Adrenal gland (tissue), 12 donors: ENCODE data around the gene ZNF32. TPM values are rescaled to one million over a fixed set of nuclear protein-coding genes. Genes with fewer than 3 reads are reported as not detected.

Source experiments
- DNase-seq, 7 donors: peaks; one replicate each; pipeline ENCODE4 v3.0.0-alpha.2; 2019 to 2020
- H3K27ac ChIP-seq, 5 donors: fragments of 200-600 bp; sonication (generic) in 4 of 5; 1 replicate in 3 of 5; 2 replicates in 2 of 5; pipeline versions ENCODE4 v1.5.1 to v1.8.0; 2016 to 2020; ENCODE audit warnings: mild to moderate bottlenecking in 1 of 5
- H3K27me3 ChIP-seq: fragments of 200-600 bp; 2 replicates; pipeline ENCODE4 v1.8.0; 2021
- H3K36me3 ChIP-seq, 2 donors: fragments of 200-600 bp; replicated peaks in 1 of 2; 1 replicate in 1 of 2; 2 replicates in 1 of 2; pipeline versions ENCODE4 v1.5.1 to v1.8.0; 2018 to 2022
- H3K4me1 ChIP-seq, 2 donors: fragments of 200-600 bp; replicated peaks in 1 of 2; 1 replicate in 1 of 2; 2 replicates in 1 of 2; pipeline versions ENCODE4 v1.5.1 to v1.8.0; 2018 to 2021
- H3K4me3 ChIP-seq, 4 donors: fragments of 200-600 bp; sonication (generic) in 3 of 4; one replicate each; pipeline ENCODE4 v1.5.1; 2016 to 2018
- H3K9me3 ChIP-seq, 3 donors: fragments of 200-600 bp; sonication (generic) in 1 of 3; replicated peaks in 1 of 3; 1 replicate in 2 of 3; 2 replicates in 1 of 3; pipeline versions ENCODE4 v1.5.1 to v1.8.0; 2016 to 2021
- CTCF ChIP-seq, 6 experiments: fragments of 450-650 bp in 4 of 6; fragments of 200-600 bp in 2 of 6; sonication (generic) in 1 of 6; IDR thresholded peaks; 1 replicate in 5 of 6; 2 replicates in 1 of 6; pipeline versions ENCODE4 v1.5.1 to v1.8.0; 2016 to 2021; ENCODE audit warnings: antibody characterized with exemption in 6 of 6, mild to moderate bottlenecking in 2 of 6, moderate library complexity in 1 of 6
- POLR2A ChIP-seq, 2 donors: fragments of 450-650 bp; IDR thresholded peaks; one replicate each; pipeline ENCODE4 v1.6.1; 2017; ENCODE audit warnings: antibody characterized with exemption in 2 of 2, mild to moderate bottlenecking in 2 of 2, moderate library complexity in 1 of 2
- WGBS, 4 donors: extraction: QIAGEN DNeasy Blood & Tissue Kit in 2 of 4; methylation state at CpG; one replicate each; pipeline versions ENCODE4 v1.1.5 to v1.1.7; 2013 to 2017; 5-methylcytosine and 5-hydroxymethylcytosine counted together
- intact Hi-C, 2 donors: fragments of 100-400 bp; cut with DNase I; formaldehyde crosslinking; loops; one replicate each; pipeline versions ENCODE4 v1.14.1 to v1.15.0; 2022 to 2023
- polyA plus RNA-seq, 3 donors: library from polyadenylated mRNA; stranded (reverse); fragments of 200-250 nt in 2 of 3; fragments of 350-450 nt in 1 of 3; fragmentation: Illumina TruSeq in 1 of 3; extraction: RNeasy Lipid Tissue Mini Kit (QIAGEN cat#74804) in 1 of 3; gene quantifications; one replicate each; pipeline ENCODE4 v1.2.3, GENCODE V29; 2013 to 2014
- total RNA-seq, 9 donors: library from RNA; depleted of rRNA in 4 of 9; stranded (reverse); fragments of >200 nt in 4 of 9; fragments of 120-200 nt in 1 of 9; fragmentation: NEBNext Ultra II Directional in 1 of 9; extraction: Animal tissue kit (Norgen Biotek cat#: 25700) in 1 of 9; gene quantifications; one replicate each; pipeline versions ENCODE4 v1.1.0 to v1.2.4, GENCODE V29; 2013 to 2023
- donor health status: healthy with polysubstance abuse.
- donor health status: Bipolar disorder and iron deficiency.
- donor health status: DM: yes; HTN: yes; CAD: no.
- donor health status: DM: no; HTN: no; CAD: no.
- donor health status: DM: no; HTN: no; CAD: no.
- donor health status: DM: yes; HTN: yes; CAD: no.

The ZNF32 gene
- total and polyA plus RNA-seq, 12 donors, result 18.0 to 77.8 (median 42.5) TPM

DNA sequence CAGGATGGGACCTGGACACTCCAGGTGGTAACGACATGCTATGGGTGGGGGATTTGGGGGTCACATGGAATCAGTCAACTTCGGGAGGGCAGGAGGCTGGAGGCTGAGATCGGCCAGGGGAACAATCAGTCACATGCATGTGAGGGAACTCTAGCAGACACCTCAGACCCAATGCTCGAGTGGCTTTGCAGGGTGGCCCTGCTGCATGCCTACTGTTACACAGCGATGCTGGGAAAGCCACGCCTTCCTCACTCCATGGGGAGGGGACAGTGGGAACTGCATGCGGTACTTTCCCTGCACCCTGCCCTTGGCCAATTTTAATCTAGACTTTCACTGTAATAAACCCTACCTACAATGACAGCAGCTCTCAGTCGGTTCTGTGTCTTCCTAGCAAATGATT is 6.6 kb upstream of the ZNF32 start:
- Histone ChIP-seq H3K27me3 (peaks cover 4% of the 10 kb centered on the region), H3K4me1 (no peaks in the 10 kb centered on the region), H3K36me3 (no peaks in the 10 kb centered on the region), H3K27ac (no peak overlapping the region), H3K4me3 (no peak overlapping the region), H3K9me3 (no peaks in the 10 kb centered on the region)
- WGBS, 4 donors, result 64 to 80% (median 74%) methylated on average over 6 to 8 of the region's 8 CpGs
- DNase-seq, result no peak
- intact Hi-C loops, result no loop called here
- TF ChIP-seq POLR2A (IDR thresholded peaks at IDR 0.05), result no peak
- TF ChIP-seq CTCF (IDR thresholded peaks at IDR 0.05), result no peak

- no peaks in the 10 kb centered on the region for H3K27me3 ChIP-seq
- 53 to 62% (median 60%) methylated on average over 2 of the region's 2 CpGs for WGBS, 4 donors
- H3K9me3 ChIP-seq, result no peaks in the 10 kb centered on the region
- no peaks in the 10 kb centered on the region for H3K36me3 ChIP-seq
- peaks cover 0 to 5% of the 10 kb centered on the region in 2 donors for H3K4me1 ChIP-seq
- intact Hi-C loops, result no loop called here
- DNase-seq, result no peak
- no peak overlapping the region for H3K27ac ChIP-seq
- TF ChIP-seq POLR2A (IDR thresholded peaks at IDR 0.05), result no peak
- TF ChIP-seq CTCF (IDR thresholded peaks at IDR 0.05), result no peak
- no peak overlapping the region for H3K4me3 ChIP-seq
These were observed 5.1 kb upstream of the ZNF32 start for GRCh38 chr10:43653746-43654145.

DNA sequence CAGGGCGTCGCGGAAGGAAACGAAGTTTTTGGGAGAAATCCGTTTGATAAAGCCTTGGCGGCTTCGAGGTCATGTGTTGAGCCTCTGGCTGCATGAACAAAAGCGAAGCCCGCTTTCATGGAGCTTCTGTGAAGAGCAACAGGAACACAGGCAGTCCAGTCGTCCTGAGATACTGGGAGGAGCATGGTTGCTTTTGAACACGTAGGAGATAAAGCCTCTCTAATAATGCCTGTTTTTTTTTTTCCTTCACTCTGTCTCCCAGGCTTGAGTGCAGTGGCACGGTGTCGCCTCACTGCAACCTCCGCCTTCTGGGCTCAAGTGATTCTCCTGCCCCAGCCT is 473 bp upstream of the ZNF32 start:
- intact Hi-C loops, result no loop called here
- TF ChIP-seq CTCF (IDR thresholded peaks at IDR 0.05) (no peak), POLR2A (IDR thresholded peaks at IDR 0.05) (no peak)
- H3K36me3 ChIP-seq, result peaks cover 0 to 16% of the 10 kb centered on the region in 2 donors

GRCh38 chr10:43648095-43648397 is 635 bp downstream of the ZNF32 start:
- WGBS, 4 donors, result 51 to 59% (median 56%) methylated on average over 6 to 9 of the region's 9 CpGs
- TF ChIP-seq CTCF (IDR thresholded peaks at IDR 0.05), result no peak
- TF ChIP-seq POLR2A (IDR thresholded peaks at IDR 0.05), result no peak
- H3K27ac ChIP-seq, result peak overlapping the region in 2 of 5 donors; percentile 73 to 77

More for the DNA sequence above, 473 bp upstream of the ZNF32 start:
- Histone ChIP-seq H3K9me3 (peaks cover 0 to 26% (median 0%) of the 10 kb centered on the region in 3 donors), H3K4me3 (peak overlapping the region in 2 of 4 donors; percentile 60 to 67), H3K27me3 (no peaks in the 10 kb centered on the region), H3K27ac (peak overlapping the region in 3 of 5 donors; percentile 57 to 77 (median 73)), H3K4me1 (peaks cover 0 to 5% of the 10 kb centered on the region in 2 donors)
- WGBS, 4 donors, result 17 to 29% (median 21%) methylated on average over 9 to 14 of the region's 14 CpGs
- DNase-seq, result no peak

More at GRCh38 chr10:43648095-43648397, 635 bp downstream of the ZNF32 start:
- Histone ChIP-seq H3K4me1 (peaks cover 0 to 5% of the 10 kb centered on the region in 2 donors), H3K27me3 (no peaks in the 10 kb centered on the region), H3K4me3 (peak overlapping the region in 3 of 4 donors; percentile 49 to 67 (median 60)), H3K9me3 (peaks cover 0 to 38% (median 7%) of the 10 kb centered on the region in 3 donors), H3K36me3 (peaks cover 0 to 20% of the 10 kb centered on the region in 2 donors)
- DNase-seq, result no peak
- intact Hi-C loops, result no loop called here
